ENCODE data around the gene ZC2HC1B.

GRCh38 chr6:143957679-143958274, 93.5 kb downstream of the ZC2HC1B start:
- TF ChIP-seq CTCF (IDR thresholded peaks at IDR 0.05) (no peak), POLR2A (IDR thresholded peaks at IDR 0.05) (no peak)
